Thyroid gland (tissue), 4 donors: ENCODE data around the gene RHBDD2. TPM values are rescaled to one million over a fixed set of nuclear protein-coding genes. Genes with fewer than 3 reads are reported as not detected.

Experiments used
- DNase-seq, 2 donors: peaks; one replicate each; pipeline ENCODE4 v3.0.0-alpha.2; 2019
- H3K27ac ChIP-seq, 3 donors: fragments of 200-600 bp; sonication (generic); 1 replicate in 2 of 3; 2 replicates in 1 of 3; pipeline ENCODE4 v1.5.1; 2016 to 2019; ENCODE audit warnings: mild to moderate bottlenecking in 1 of 3, moderate library complexity in 1 of 3
- H3K27me3 ChIP-seq: fragments of 200-600 bp; sonication (generic); one replicate; pipeline ENCODE4 v1.5.1; 2019
- H3K36me3 ChIP-seq, 2 donors: fragments of 200-600 bp; sonication (generic); one replicate each; pipeline ENCODE4 v1.5.1; 2016 to 2019
- H3K4me1 ChIP-seq, 2 donors: fragments of 200-600 bp; sonication (generic); one replicate each; pipeline ENCODE4 v1.5.1; 2017 to 2019
- H3K4me3 ChIP-seq, 3 donors: fragments of 200-600 bp; sonication (generic); replicated peaks in 1 of 3; 1 replicate in 2 of 3; 2 replicates in 1 of 3; pipeline ENCODE4 v1.5.1; 2016; ENCODE audit warnings: mild to moderate bottlenecking in 1 of 3
- H3K9me3 ChIP-seq: fragments of 200-600 bp; sonication (generic); one replicate; pipeline ENCODE4 v1.5.1; 2017
- POLR2A ChIP-seq, 2 donors: fragments of 450-650 bp; IDR thresholded peaks; one replicate each; pipeline ENCODE4 v1.6.1; 2017; ENCODE audit warnings: antibody characterized with exemption in 2 of 2, mild to moderate bottlenecking in 2 of 2, moderate library complexity in 1 of 2
- WGBS, 2 donors: methylation state at CpG; one replicate each; pipeline ENCODE4 v1.1.5; 2017; 5-methylcytosine and 5-hydroxymethylcytosine counted together
- intact Hi-C: fragments of 100-400 bp; cut with DNase I; formaldehyde crosslinking; loops from one replicate; pipeline ENCODE4 v1.15.1; 2023
- microRNA-seq: library from miRNA; unstranded; fragments of <30 nt; microRNA quantifications from one replicate; pipeline ENCODE4, GENCODE V29; 2016
- total RNA-seq, 4 donors: library from RNA; depleted of rRNA; stranded (reverse); fragments of >200 nt; gene quantifications; one replicate each; pipeline ENCODE4 v1.2.3, GENCODE V29; 2016
- TF ChIP-seq, protein P1 (sequence below), 6 experiments: fragments of 200-600 bp in 3 of 6; fragments of 450-650 bp in 3 of 6; sonication (generic) in 3 of 6; IDR thresholded peaks; one replicate each; pipeline ENCODE4 v1.5.1; 2016 to 2019; ENCODE audit warnings: antibody characterized with exemption in 6 of 6, mild to moderate bottlenecking in 2 of 6, inconsistent platforms in 1 of 6, moderate library complexity in 1 of 6

RHBDD2 gene
- total RNA-seq, 4 donors from 2014 or later: 68.9 to 170 (median 129) TPM

GRCh38 chr7:75928568-75928914, 49.7 kb downstream of the RHBDD2 start:
- Histone ChIP-seq H3K27ac (peak overlapping the region in 2 of 3 donors; percentile 43 to 49), H3K9me3 (no peaks in the 10 kb centered on the region), H3K4me1 (peaks cover 38 to 50% of the 10 kb centered on the region in 2 donors), H3K4me3 (no peak overlapping the region), H3K36me3 (no peaks in the 10 kb centered on the region), H3K27me3 (no peaks in the 10 kb centered on the region)
- TF ChIP-seq POLR2A (IDR thresholded peaks at IDR 0.05): no peak
- TF ChIP-seq, protein P1, sequence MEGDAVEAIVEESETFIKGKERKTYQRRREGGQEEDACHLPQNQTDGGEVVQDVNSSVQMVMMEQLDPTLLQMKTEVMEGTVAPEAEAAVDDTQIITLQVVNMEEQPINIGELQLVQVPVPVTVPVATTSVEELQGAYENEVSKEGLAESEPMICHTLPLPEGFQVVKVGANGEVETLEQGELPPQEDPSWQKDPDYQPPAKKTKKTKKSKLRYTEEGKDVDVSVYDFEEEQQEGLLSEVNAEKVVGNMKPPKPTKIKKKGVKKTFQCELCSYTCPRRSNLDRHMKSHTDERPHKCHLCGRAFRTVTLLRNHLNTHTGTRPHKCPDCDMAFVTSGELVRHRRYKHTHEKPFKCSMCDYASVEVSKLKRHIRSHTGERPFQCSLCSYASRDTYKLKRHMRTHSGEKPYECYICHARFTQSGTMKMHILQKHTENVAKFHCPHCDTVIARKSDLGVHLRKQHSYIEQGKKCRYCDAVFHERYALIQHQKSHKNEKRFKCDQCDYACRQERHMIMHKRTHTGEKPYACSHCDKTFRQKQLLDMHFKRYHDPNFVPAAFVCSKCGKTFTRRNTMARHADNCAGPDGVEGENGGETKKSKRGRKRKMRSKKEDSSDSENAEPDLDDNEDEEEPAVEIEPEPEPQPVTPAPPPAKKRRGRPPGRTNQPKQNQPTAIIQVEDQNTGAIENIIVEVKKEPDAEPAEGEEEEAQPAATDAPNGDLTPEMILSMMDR (IDR thresholded peaks at IDR 0.05): no peak
- 53 to 73% methylated on average over 4 of the region's 4 CpGs for WGBS, 2 donors
- intact Hi-C loops: no loop called here
- peak; percentile 40 to 41 for DNase-seq

DNA sequence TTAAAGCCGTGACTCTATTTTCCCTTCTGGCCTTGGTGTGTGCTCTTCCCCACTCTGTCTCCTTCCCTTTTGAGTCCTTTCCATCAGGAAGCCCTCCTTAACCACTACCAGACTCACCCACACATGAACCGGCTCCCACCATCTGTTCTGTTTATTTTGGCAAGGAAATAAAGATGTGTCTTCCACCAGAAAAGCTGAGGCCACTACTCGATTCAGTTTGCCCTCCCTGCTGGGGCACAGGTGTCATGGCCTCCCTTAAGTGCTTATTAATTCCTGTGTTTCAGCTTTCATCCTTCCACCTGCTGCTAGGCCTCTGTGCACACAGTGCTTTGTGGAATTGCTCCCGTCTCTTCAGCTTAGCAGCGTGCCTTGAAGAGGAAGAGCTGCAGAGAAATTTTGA, 52.8 kb downstream of the RHBDD2 start:
- H3K27me3 ChIP-seq: no peaks in the 10 kb centered on the region
- H3K4me1 ChIP-seq: peaks cover 8 to 26% of the 10 kb centered on the region in 2 donors
- no peaks in the 10 kb centered on the region for H3K9me3 ChIP-seq
- intact Hi-C loops: no loop called here
- no peaks in the 10 kb centered on the region for H3K36me3 ChIP-seq
- TF ChIP-seq, protein P1 (IDR thresholded peaks at IDR 0.05): no peak
- TF ChIP-seq POLR2A (IDR thresholded peaks at IDR 0.05): no peak
- no peak for DNase-seq
- H3K27ac ChIP-seq: no peak overlapping the region
- WGBS, 2 donors: 56 to 62% methylated on average over 5 of the region's 5 CpGs
- no peak overlapping the region for H3K4me3 ChIP-seq

- Histone ChIP-seq H3K4me1 (peaks cover 19 to 31% of the 10 kb centered on the region in 2 donors), H3K36me3 (no peaks in the 10 kb centered on the region), H3K27ac (peak overlapping the region; percentile 73 to 79 (median 76)), H3K9me3 (no peaks in the 10 kb centered on the region), H3K27me3 (no peaks in the 10 kb centered on the region), H3K4me3 (no peak overlapping the region)
- DNase-seq: peak; percentile 80 to 82
- 72 to 78% methylated on average over 10 to 14 of the region's 15 CpGs for WGBS, 2 donors
- intact Hi-C loops: no loop called here
- TF ChIP-seq POLR2A (IDR thresholded peaks at IDR 0.05): peak in 1 of 2 donors; percentile 26
- TF ChIP-seq, protein P1 (IDR thresholded peaks at IDR 0.05): no peak
Observed at GRCh38 chr7:75937958-75938786, 59.3 kb downstream of the RHBDD2 start.

Small RNAs within 50 kb of the gene (microRNA-seq; reads per million reads assigned to microRNA genes)
- gene MIR4651: not detected

Other genes starting within 250 kb of the RHBDD2 start
- gene HIP1, start 140.1 kb upstream of the RHBDD2 start, total RNA-seq: 10 to 100 TPM; 25.4 to 39.6 (median 28.1) TPM
- gene CCL26, start 106.8 kb upstream of the RHBDD2 start, total RNA-seq: not detected
- not detected for gene CCL24, start 65.2 kb upstream of the RHBDD2 start, total RNA-seq
- 100 to 1,000 TPM; 141 to 341 (median 285) TPM for gene POR, start 36.1 kb downstream of the RHBDD2 start, total RNA-seq
- 10 to 100 TPM; 25.4 to 38.2 (median 34.9) TPM for gene TMEM120A, start 115.6 kb downstream of the RHBDD2 start, total RNA-seq
- gene STYXL1, start 169.0 kb downstream of the RHBDD2 start, total RNA-seq: 10 to 100 TPM; 14.5 to 53.7 (median 29.1) TPM
- gene MDH2, start 169.1 kb downstream of the RHBDD2 start, total RNA-seq: 100 to 1,000 TPM in 2 of 4 donors, 10 to 100 TPM in 2; 70.8 to 119 (median 95.2) TPM